Limb (tissue), 2 donors: ENCODE measurements around the gene MEF2A.

Source experiments
- DNase-seq, 2 donors: peaks; one replicate each; pipeline ENCODE4 v3.0.0-alpha.2; 2016; ENCODE audit errors: extremely low spot score in 2 of 2

The MEF2A gene

GRCh38 chr15:99762288-99762687 is 196.5 kb downstream of the MEF2A start:
- no peak for DNase-seq

GRCh38 chr15:99763827-99764226 is 198.0 kb downstream of the MEF2A start:
- DNase-seq = no peak

- DNase-seq = no peak
Measured at GRCh38 chr15:99764522-99764921, 198.7 kb downstream of the MEF2A start.
